Osteoblast (primary cell): ENCODE results near the gene RER1. TPM values are rescaled to one million over a fixed set of nuclear protein-coding genes. Genes with fewer than 3 reads are reported as not detected.

Source experiments
- DNase-seq: peaks from one replicate; pipeline ENCODE4 v3.0.0; 2011; ENCODE audit warnings: low spot score, mixed read lengths; ENCODE audit not compliant: insufficient read length; ENCODE audit errors: missing footprints
- H2AFZ ChIP-seq: 2 replicates; pipeline ENCODE4 v1.6.0; 2011; ENCODE audit warnings: mild to moderate bottlenecking, low read length
- H3K27ac ChIP-seq: 2 replicates; pipeline ENCODE4 v1.5.1; 2011; ENCODE audit warnings: mild to moderate bottlenecking, low read depth, low read length, moderate library complexity
- H3K27me3 ChIP-seq: 2 replicates; pipeline ENCODE4 v1.6.0; 2012; ENCODE audit warnings: mild to moderate bottlenecking, control low read depth, inconsistent platforms, low read length, moderate library complexity; ENCODE audit not compliant: insufficient read depth
- H3K36me3 ChIP-seq: 2 replicates; pipeline ENCODE4 v1.5.1; 2011; ENCODE audit warnings: mild to moderate bottlenecking, low read length, control low read depth, moderate library complexity; ENCODE audit not compliant: insufficient read depth
- H3K4me1 ChIP-seq: 2 replicates; pipeline ENCODE4 v1.5.1; 2011; ENCODE audit warnings: mild to moderate bottlenecking, low read length, control low read depth, moderate library complexity; ENCODE audit not compliant: insufficient read depth
- H3K4me2 ChIP-seq: 2 replicates; pipeline ENCODE4 v1.6.0; 2011; ENCODE audit warnings: mild to moderate bottlenecking, low read length; ENCODE audit not compliant: insufficient read depth
- H3K4me3 ChIP-seq: fragments of 200-600 bp; sonication (generic); 3 replicates; pipeline ENCODE4 v1.5.1; 2012; ENCODE audit warnings: mild to moderate bottlenecking, low read length, inconsistent platforms; ENCODE audit not compliant: insufficient read depth
- H3K79me2 ChIP-seq: 2 replicates; pipeline ENCODE4 v1.6.0; 2012; ENCODE audit warnings: mild to moderate bottlenecking, low read length, control low read depth, inconsistent platforms; ENCODE audit not compliant: insufficient read depth
- H3K9me3 ChIP-seq: 2 replicates; pipeline ENCODE4 v1.5.1; 2011; ENCODE audit warnings: low read depth, low read length, control low read depth
- H4K20me1 ChIP-seq: 2 replicates; pipeline ENCODE4 v1.6.0; 2012; ENCODE audit warnings: mild to moderate bottlenecking, low read length, control low read depth; ENCODE audit not compliant: insufficient read depth
- CTCF ChIP-seq: IDR thresholded peaks from 2 replicates; pipeline ENCODE4 v1.5.1; 2011; ENCODE audit warnings: mild to moderate bottlenecking, low read depth, low read length, moderate library complexity; ENCODE audit errors: extremely low read depth
- total RNA-seq: library from RNA; depleted of rRNA; stranded (reverse); fragments of >200 nt; gene quantifications from 2 replicates; pipeline ENCODE4 v1.2.3, GENCODE V29; 2012

The RER1 gene
- total RNA-seq, 1 donor, result 95.2 TPM

GRCh38 chr1:2452932-2453315, 61.3 kb downstream of the RER1 start:
- TF ChIP-seq CTCF, result no peak
- Histone ChIP-seq H3K4me3 (no peak overlapping the region), H3K4me2 (peak overlapping the region; percentile 48), H3K79me2 (no peaks in the 10 kb centered on the region), H3K27ac (no peak overlapping the region), H3K9me3 (no peaks in the 10 kb centered on the region), H4K20me1 (no peaks in the 10 kb centered on the region), H2AFZ (no peak overlapping the region), H3K36me3 (no peaks in the 10 kb centered on the region), H3K27me3 (no peaks in the 10 kb centered on the region), H3K4me1 (peaks cover 15% of the 10 kb centered on the region)
- DNase-seq, result no peak

DNA sequence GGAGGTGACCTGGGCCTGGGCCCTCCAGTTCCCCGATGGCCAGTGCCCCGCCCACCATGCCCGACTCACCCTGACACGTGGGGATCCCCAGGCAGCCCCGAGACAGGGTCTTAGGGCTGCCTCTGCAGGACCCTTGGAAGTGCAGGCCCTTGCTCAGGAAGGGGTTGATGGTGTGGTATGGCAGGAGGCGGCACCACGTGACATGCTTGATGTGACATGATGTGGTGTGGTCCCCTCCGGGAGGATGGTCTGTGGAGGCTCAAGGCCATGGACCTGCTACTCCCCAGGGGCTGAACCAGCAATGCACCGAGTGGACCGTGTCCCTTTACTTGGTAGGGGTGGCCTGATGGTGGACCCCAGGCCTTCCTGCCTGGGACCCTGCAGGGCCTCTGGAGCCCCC, 62.6 kb downstream of the RER1 start:
- Histone ChIP-seq H2AFZ (no peak overlapping the region), H3K36me3 (no peaks in the 10 kb centered on the region), H3K79me2 (no peaks in the 10 kb centered on the region), H3K4me3 (no peak overlapping the region), H3K27ac (no peak overlapping the region), H3K4me1 (peaks cover 15% of the 10 kb centered on the region), H3K27me3 (no peaks in the 10 kb centered on the region), H4K20me1 (no peaks in the 10 kb centered on the region), H3K4me2 (no peak overlapping the region), H3K9me3 (no peaks in the 10 kb centered on the region)
- DNase-seq, result no peak
- TF ChIP-seq CTCF, result no peak

Other genes starting within 250 kb of the RER1 start
- 18.6 and 25.3 TPM in 2 replicates for gene FAAP20, start 197.1 kb upstream of the RER1 start, total RNA-seq
- gene SKI, start 163.5 kb upstream of the RER1 start, total RNA-seq, result 48.9 TPM in 2 replicates
- gene MORN1, start 287 bp upstream of the RER1 start, total RNA-seq, result 12.4 and 13.4 TPM in 2 replicates
- 33.9 and 34.7 TPM in 2 replicates for gene PEX10, start 20.7 kb downstream of the RER1 start, total RNA-seq
- gene PLCH2, start 84.4 kb downstream of the RER1 start, total RNA-seq, result under 0.01 TPM in 1 of 2 replicates, not detected in the other
- gene PANK4, start 134.8 kb downstream of the RER1 start, total RNA-seq, result 15.2 and 18.6 TPM in 2 replicates
- gene HES5, start 138.4 kb downstream of the RER1 start, total RNA-seq, result not detected in 2 replicates
- gene TNFRSF14, start 164.5 kb downstream of the RER1 start, total RNA-seq, result 29.2 and 36.6 TPM in 2 replicates
- 8.0 and 9.4 TPM in 2 replicates for gene PRXL2B, start 194.9 kb downstream of the RER1 start, total RNA-seq
- under 0.01 TPM in 1 of 2 replicates, not detected in the other for gene MMEL1, start 241.2 kb downstream of the RER1 start, total RNA-seq